Stimulated activated naive CD8-positive, alpha-beta T cell treated with anti-CD3 and anti-CD28 coated beads, Interleukin-15, amount 100 ng/mL, for 72 hours (primary cell): ENCODE data around the gene CMKLR1.

ENCODE experiments used
- ATAC-seq: fragments of 150-1000 bp; cut with Tn5 transposase; 2 replicates; pipeline ENCODE4 v1.10.0; 2021; ENCODE audit warnings: mild to moderate bottlenecking, moderate library complexity
- DNase-seq, 2 donors: peaks; one replicate each; pipeline ENCODE4 v3.0.0; 2021 to 2022
- H3K27ac Mint-ChIP-seq, 2 donors: one replicate each; pipeline ENCODE4 v1.8.0; 2022; ENCODE audit warnings: mild to moderate bottlenecking in 2 of 2, mixed read lengths in 2 of 2, moderate library complexity in 2 of 2
- H3K27me3 Mint-ChIP-seq: one replicate; pipeline ENCODE4 v1.8.0; 2022; ENCODE audit warnings: mixed read lengths
- H3K4me1 Mint-ChIP-seq: one replicate; pipeline ENCODE4 v1.8.0; 2022; ENCODE audit warnings: mild to moderate bottlenecking, mixed read lengths
- H3K4me3 Mint-ChIP-seq, 2 donors: one replicate each; pipeline ENCODE4 v1.8.0; 2022; ENCODE audit warnings: mild to moderate bottlenecking in 2 of 2, mixed read lengths in 2 of 2, moderate library complexity in 1 of 2
- H3K9me3 Mint-ChIP-seq, 2 donors: one replicate each; pipeline ENCODE4 v1.8.0; 2022; ENCODE audit warnings: mixed read lengths in 2 of 2

Gene CMKLR1

DNA sequence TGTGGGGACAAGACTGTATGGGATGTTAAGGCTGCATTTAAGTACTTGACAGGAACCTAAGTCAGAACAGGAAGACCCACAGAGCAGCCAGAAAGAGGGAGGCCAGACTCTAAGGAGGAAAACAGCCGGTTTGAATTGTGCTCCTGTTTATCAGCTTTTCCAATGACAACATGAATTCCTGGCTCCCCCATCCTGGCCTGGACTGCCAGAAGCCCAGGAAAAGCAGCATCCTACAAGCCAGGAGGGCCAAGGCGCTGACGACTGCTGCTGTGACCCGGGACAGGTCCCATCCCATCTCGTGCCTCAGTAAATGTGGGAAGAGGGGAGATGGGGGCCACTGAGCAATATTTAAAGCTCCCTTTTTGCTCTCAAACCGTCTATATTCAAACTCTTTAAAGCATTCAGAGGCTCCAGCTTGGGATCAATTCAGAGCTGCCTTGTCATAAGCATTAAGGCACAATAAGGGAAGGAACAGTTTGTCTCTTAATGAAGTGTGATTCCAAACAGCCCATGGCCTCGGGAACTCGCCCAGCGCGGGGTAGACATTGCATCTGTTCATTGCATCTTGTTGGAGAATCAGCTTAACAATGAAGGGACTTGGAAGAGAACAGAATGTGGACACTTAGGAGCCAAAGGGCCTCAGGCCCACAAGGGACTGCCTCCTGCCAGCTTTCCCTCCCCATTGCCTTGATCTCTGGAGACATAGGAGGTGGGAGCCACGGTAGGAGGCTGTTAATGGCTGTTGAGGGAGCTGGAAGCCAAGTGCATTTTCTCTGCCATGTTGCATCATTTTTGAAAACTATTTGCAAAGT is 49.6 kb downstream of the CMKLR1 start:
- Mint-ChIP-seq H3K27me3 (peaks cover 28% of the 10 kb centered on the region), H3K4me3 (no peak overlapping the region), H3K27ac (no peak overlapping the region), H3K9me3 (no peaks in the 10 kb centered on the region), H3K4me1 (no peaks in the 10 kb centered on the region)
- ATAC-seq (no peak), DNase-seq (no peak)

DNA sequence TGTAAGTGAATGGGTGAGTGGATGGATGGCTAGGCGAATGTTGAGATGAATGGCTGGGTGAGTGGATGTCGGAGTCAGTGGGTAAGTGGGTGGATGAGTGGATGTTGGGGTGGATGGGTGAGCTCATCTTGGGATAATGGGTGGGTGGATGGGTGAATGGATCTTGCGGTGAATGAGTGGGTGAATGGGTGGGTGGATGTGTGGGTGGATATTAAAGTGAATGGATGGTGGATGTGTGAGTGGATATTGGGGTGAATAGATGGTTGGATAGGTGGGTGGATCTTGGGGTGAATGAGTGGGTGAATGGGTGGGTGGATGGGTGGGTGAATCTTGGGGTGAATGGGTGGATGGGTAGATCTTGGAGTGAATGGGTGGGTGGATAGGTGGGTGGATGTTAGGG is 51.9 kb downstream of the CMKLR1 start:
- ATAC-seq (no peak), DNase-seq (no peak)
- Mint-ChIP-seq H3K4me1 (no peaks in the 10 kb centered on the region), H3K9me3 (no peaks in the 10 kb centered on the region), H3K27me3 (peaks cover 43% of the 10 kb centered on the region), H3K27ac (no peak overlapping the region), H3K4me3 (no peak overlapping the region)

GRCh38 chr12:108285016-108285415 is 54.1 kb downstream of the CMKLR1 start:
- ATAC-seq (no peak), DNase-seq (no peak)
- Mint-ChIP-seq H3K9me3 (no peaks in the 10 kb centered on the region), H3K4me1 (no peaks in the 10 kb centered on the region), H3K4me3 (no peak overlapping the region), H3K27me3 (peaks cover 40% of the 10 kb centered on the region), H3K27ac (no peak overlapping the region)

GRCh38 chr12:108284163-108284562 is 54.9 kb downstream of the CMKLR1 start:
- DNase-seq (no peak), ATAC-seq (no peak)
- H3K9me3 Mint-ChIP-seq = no peaks in the 10 kb centered on the region
- peaks cover 35% of the 10 kb centered on the region for H3K27me3 Mint-ChIP-seq
- no peak overlapping the region for H3K4me3 Mint-ChIP-seq
- H3K4me1 Mint-ChIP-seq = no peaks in the 10 kb centered on the region
- no peak overlapping the region for H3K27ac Mint-ChIP-seq

GRCh38 chr12:108282676-108283075 is 56.4 kb downstream of the CMKLR1 start:
- Mint-ChIP-seq H3K4me1 (no peaks in the 10 kb centered on the region), H3K27ac (peak overlapping the region in 1 of 2 donors; percentile 1), H3K27me3 (peaks cover 35% of the 10 kb centered on the region), H3K4me3 (no peak overlapping the region), H3K9me3 (no peaks in the 10 kb centered on the region)
- ATAC-seq (no peak), DNase-seq (no peak)

DNA sequence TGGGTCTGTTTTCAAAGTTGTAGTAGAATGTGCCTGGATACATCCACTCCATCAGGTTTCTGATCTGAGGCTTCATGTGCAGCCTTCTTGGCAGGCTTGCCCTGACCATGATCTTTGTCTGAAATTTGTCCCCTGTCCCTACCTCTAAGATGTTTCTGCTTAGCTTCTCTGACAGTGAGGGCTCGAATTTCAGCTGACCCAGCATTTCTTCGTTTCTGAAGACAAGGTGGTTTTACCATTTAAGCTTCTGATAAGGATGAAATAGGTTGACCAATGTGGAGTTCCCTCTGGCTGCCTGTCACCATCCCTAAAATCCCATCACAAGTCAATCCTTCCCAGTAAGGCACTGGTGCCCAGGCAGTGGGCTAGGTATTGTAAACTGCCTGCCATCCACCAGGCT is 57.0 kb downstream of the CMKLR1 start:
- peak overlapping the region in 1 of 2 donors; percentile 1 for H3K27ac Mint-ChIP-seq

GRCh38 chr12:108277613-108278012 is 61.5 kb downstream of the CMKLR1 start:
- Mint-ChIP-seq H3K4me1 (no peaks in the 10 kb centered on the region), H3K27me3 (peaks cover 13% of the 10 kb centered on the region), H3K4me3 (no peak overlapping the region), H3K27ac (peak overlapping the region in 1 of 2 donors; percentile 30), H3K9me3 (no peaks in the 10 kb centered on the region)
- no peak for DNase-seq
- no peak for ATAC-seq

More for the DNA sequence above, 57.0 kb downstream of the CMKLR1 start:
- no peak for ATAC-seq
- no peak for DNase-seq
- Mint-ChIP-seq H3K4me3 (no peak overlapping the region), H3K9me3 (no peaks in the 10 kb centered on the region), H3K4me1 (no peaks in the 10 kb centered on the region), H3K27me3 (peaks cover 30% of the 10 kb centered on the region)

DNA sequence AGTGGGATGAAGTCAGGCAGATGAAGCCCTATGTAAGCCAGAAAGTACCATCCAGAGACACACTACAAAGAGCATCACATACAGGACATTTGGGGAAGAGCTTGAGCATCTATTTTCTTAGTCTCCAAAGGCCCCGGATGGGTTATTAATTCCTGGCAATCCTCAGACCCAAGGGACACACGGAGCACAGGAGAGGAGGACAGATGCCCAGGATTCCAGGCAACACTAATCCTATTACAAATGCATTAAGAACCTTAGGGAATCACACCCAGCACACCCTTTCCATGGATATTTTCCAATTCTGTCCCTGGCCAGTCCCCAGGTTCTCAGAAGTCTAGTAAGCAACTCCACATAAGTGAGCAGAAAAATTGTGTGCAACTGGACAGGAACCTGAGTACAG is 65.9 kb downstream of the CMKLR1 start:
- no peaks in the 10 kb centered on the region for H3K4me1 Mint-ChIP-seq
- DNase-seq (no peak), ATAC-seq (no peak)
- no peaks in the 10 kb centered on the region for H3K9me3 Mint-ChIP-seq
- no peak overlapping the region for H3K4me3 Mint-ChIP-seq
- no peak overlapping the region for H3K27ac Mint-ChIP-seq
- H3K27me3 Mint-ChIP-seq = peaks cover 3% of the 10 kb centered on the region

DNA sequence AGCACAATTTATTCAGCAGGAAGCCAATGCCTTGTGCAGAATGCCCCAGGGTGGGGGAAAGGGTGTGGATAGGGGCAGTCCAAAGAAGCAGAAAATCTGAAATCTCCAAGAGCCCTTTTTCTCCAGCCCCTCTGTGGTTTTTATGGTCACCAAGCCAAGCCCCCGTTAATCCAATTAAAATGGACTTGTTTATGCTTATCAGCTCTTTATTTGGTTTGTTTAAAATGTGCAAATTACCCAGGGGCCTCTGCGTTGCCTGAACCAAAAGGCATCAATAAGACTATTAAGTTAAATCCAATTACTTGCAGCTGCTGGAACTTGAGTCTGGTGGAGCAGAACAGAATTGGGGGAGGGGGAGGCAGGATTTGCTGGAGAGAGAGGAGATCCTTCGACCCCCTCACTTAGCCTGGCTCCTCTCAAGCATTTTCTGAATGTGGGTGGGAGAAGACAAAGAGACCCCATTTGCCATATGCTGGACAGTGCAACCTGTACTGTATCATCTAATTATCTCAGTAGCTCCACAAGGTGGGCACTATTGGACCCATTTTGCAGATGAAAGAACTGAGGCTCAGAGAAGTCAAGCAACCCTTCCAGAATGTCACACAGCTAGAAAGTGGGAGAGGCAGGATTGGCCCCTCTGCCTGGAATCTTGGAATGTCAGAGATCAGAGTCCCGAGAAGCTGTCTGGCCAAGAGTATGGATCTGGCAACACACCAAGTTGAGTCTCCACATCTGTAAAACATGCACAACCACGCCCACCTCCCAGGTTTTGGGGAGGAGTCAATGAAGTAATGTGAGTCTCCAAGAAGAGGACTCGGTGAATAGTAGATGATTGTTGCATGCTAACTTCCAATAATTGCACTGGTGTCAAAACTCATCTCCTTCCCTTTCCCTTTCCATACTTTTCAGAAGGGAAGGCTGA is 66.9 kb downstream of the CMKLR1 start:
- Mint-ChIP-seq H3K9me3 (no peaks in the 10 kb centered on the region), H3K27me3 (peaks cover 8% of the 10 kb centered on the region), H3K27ac (no peak overlapping the region), H3K4me1 (no peaks in the 10 kb centered on the region), H3K4me3 (no peak overlapping the region)
- DNase-seq (no peak), ATAC-seq (no peak)

DNA sequence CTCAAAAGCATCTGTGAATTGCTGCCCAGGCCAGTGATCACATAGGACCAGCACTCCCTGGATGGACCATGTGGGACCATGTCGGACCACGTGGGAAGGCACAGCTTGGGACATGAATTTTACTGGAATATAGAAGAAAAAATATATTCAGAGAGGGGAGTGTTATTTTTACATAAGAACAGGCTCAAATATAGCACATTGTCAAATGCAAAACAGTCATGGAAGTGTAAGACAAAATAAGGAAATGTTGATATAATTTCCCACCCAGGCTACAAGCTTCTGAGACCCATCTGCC is 68.3 kb downstream of the CMKLR1 start:
- ATAC-seq = no peak
- Mint-ChIP-seq H3K27me3 (peaks cover 8% of the 10 kb centered on the region), H3K27ac (no peak overlapping the region), H3K4me3 (no peak overlapping the region), H3K9me3 (no peaks in the 10 kb centered on the region), H3K4me1 (no peaks in the 10 kb centered on the region)
- no peak for DNase-seq

- Mint-ChIP-seq H3K27me3 (peaks cover 8% of the 10 kb centered on the region), H3K27ac (no peak overlapping the region), H3K4me3 (no peak overlapping the region), H3K9me3 (no peaks in the 10 kb centered on the region), H3K4me1 (no peaks in the 10 kb centered on the region)
- ATAC-seq (no peak), DNase-seq (no peak)
These were observed 68.9 kb downstream of the CMKLR1 start for GRCh38 chr12:108270035-108270848.

DNA sequence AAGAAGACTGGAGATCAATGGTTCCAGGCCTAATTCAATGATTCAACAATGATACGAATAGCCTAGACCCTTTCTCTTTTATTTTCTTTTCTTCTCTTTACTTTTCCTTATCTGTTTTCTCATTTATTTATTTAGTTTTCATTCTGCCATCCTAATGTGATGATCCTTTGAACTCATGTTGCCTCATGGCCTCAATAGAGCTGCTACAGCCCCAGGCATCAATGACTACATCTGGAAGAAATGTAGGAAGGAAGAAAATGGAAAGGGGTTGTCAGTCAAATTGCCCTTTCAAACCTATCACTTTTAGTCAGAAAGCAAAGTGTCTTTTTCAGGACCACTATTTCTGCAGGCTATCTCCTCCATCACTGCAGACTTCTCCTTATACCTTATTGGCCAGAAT is 69.9 kb downstream of the CMKLR1 start:
- Mint-ChIP-seq H3K4me3 (no peak overlapping the region), H3K27me3 (peaks cover 15% of the 10 kb centered on the region), H3K9me3 (peaks cover 0 to 7% of the 10 kb centered on the region in 2 donors), H3K27ac (no peak overlapping the region), H3K4me1 (no peaks in the 10 kb centered on the region)
- DNase-seq (no peak), ATAC-seq (no peak)

GRCh38 chr12:108268397-108268796 is 70.7 kb downstream of the CMKLR1 start:
- H3K9me3 Mint-ChIP-seq = peaks cover 0 to 11% of the 10 kb centered on the region in 2 donors
- ATAC-seq (no peak), DNase-seq (no peak)
- no peak overlapping the region for H3K4me3 Mint-ChIP-seq
- H3K4me1 Mint-ChIP-seq = no peaks in the 10 kb centered on the region
- H3K27ac Mint-ChIP-seq = no peak overlapping the region
- peaks cover 20% of the 10 kb centered on the region for H3K27me3 Mint-ChIP-seq

GRCh38 chr12:108267450-108267849 is 71.7 kb downstream of the CMKLR1 start:
- no peaks in the 10 kb centered on the region for H3K4me1 Mint-ChIP-seq
- H3K4me3 Mint-ChIP-seq = no peak overlapping the region
- DNase-seq (no peak), ATAC-seq (no peak)
- H3K9me3 Mint-ChIP-seq = peaks cover 0 to 20% of the 10 kb centered on the region in 2 donors
- H3K27ac Mint-ChIP-seq = no peak overlapping the region
- peaks cover 25% of the 10 kb centered on the region for H3K27me3 Mint-ChIP-seq

GRCh38 chr12:108266131-108266530 is 73.0 kb downstream of the CMKLR1 start:
- H3K4me3 Mint-ChIP-seq = no peak overlapping the region
- peaks cover 25% of the 10 kb centered on the region for H3K27me3 Mint-ChIP-seq
- peaks cover 1 to 27% of the 10 kb centered on the region in 2 donors for H3K9me3 Mint-ChIP-seq
- H3K4me1 Mint-ChIP-seq = no peaks in the 10 kb centered on the region
- no peak for DNase-seq
- no peak overlapping the region for H3K27ac Mint-ChIP-seq
- no peak for ATAC-seq
